Neural progenitor cell (in vitro differentiated cells): ENCODE results near the gene SFTPD.

Source experiments
- EZH2phosphoT487 ChIP-seq: fragments of 200-600 bp; sonication (generic); IDR thresholded peaks from 2 replicates; pipeline ENCODE4 v1.6.1; 2017; ENCODE audit warnings: antibody characterized with exemption
- TF ChIP-seq, protein P1 (sequence below): fragments of 200-600 bp; sonication (generic); IDR thresholded peaks from 2 replicates; pipeline ENCODE4 v1.5.1; 2017; ENCODE audit warnings: antibody characterized with exemption, mild to moderate bottlenecking

DNA sequence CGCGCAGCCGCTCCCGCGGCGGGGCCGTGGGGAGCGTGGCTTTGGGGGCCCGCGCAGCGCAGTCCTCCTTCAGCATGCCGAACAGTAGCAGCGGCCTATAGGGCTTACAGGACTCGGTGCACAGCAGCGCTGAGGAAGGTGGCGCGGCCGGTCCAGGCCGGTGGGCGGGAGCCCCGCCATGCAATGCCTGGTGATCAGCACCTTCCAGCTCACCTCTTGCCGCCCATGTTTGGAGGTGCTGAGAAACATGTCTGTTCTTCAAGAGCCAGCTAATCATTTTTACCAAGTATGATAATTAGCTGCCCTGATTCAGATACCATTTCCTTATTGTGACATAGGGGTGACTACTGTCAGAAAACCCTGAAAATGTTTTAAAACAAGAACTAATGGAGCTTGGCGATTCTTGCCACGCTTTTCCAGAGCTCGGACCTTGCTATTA, 33.5 kb upstream of the SFTPD start:
- TF ChIP-seq, protein P1, sequence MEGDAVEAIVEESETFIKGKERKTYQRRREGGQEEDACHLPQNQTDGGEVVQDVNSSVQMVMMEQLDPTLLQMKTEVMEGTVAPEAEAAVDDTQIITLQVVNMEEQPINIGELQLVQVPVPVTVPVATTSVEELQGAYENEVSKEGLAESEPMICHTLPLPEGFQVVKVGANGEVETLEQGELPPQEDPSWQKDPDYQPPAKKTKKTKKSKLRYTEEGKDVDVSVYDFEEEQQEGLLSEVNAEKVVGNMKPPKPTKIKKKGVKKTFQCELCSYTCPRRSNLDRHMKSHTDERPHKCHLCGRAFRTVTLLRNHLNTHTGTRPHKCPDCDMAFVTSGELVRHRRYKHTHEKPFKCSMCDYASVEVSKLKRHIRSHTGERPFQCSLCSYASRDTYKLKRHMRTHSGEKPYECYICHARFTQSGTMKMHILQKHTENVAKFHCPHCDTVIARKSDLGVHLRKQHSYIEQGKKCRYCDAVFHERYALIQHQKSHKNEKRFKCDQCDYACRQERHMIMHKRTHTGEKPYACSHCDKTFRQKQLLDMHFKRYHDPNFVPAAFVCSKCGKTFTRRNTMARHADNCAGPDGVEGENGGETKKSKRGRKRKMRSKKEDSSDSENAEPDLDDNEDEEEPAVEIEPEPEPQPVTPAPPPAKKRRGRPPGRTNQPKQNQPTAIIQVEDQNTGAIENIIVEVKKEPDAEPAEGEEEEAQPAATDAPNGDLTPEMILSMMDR = no peak
- peak; percentile 13 for TF ChIP-seq EZH2phosphoT487
